SK-N-SH (cell line): ENCODE data around the gene HDAC4.

Source experiments
- CTCF ChIP-seq: fragments of 200-600 bp; sonication (generic); IDR thresholded peaks from 2 replicates; pipeline ENCODE4 v1.6.1; 2017; ENCODE audit warnings: antibody characterized with exemption, mild to moderate bottlenecking, moderate library complexity
- RAD21 ChIP-seq: IDR thresholded peaks from 2 replicates; pipeline ENCODE4 v1.6.1; 2012; ENCODE audit warnings: mild to moderate bottlenecking, low read length
- RFX5 ChIP-seq: IDR thresholded peaks from 2 replicates; pipeline ENCODE4 v1.6.1; 2012; ENCODE audit warnings: mild to moderate bottlenecking, improper control_type of control experiment, low read length

- TF ChIP-seq RFX5 (no peak), CTCF (no peak), RAD21 (no peak)
Measured at GRCh38 chr2:239058766-239059165, 342.1 kb downstream of the HDAC4 start.
